Thyroid gland (tissue), 4 donors: ENCODE results near the gene MGMT.

Source experiments
- CTCF ChIP-seq, 6 experiments: fragments of 200-600 bp in 3 of 6; fragments of 450-650 bp in 3 of 6; sonication (generic) in 3 of 6; IDR thresholded peaks; one replicate each; pipeline ENCODE4 v1.5.1; 2016 to 2019; ENCODE audit warnings: antibody characterized with exemption in 6 of 6, mild to moderate bottlenecking in 2 of 6, inconsistent platforms in 1 of 6, moderate library complexity in 1 of 6
- POLR2A ChIP-seq, 2 donors: fragments of 450-650 bp; IDR thresholded peaks; one replicate each; pipeline ENCODE4 v1.6.1; 2017; ENCODE audit warnings: antibody characterized with exemption in 2 of 2, mild to moderate bottlenecking in 2 of 2, moderate library complexity in 1 of 2

GRCh38 chr10:129730993-129731325 lies 263.9 kb downstream of the MGMT start:
- no peak for TF ChIP-seq CTCF (IDR thresholded peaks at IDR 0.05)
- TF ChIP-seq POLR2A (IDR thresholded peaks at IDR 0.05) = no peak
